Activated T-cell treated with anti-CD3 and anti-CD28 coated beads, Interleukin-2, amount 50 U/mL, for 72 hours (primary cell): ENCODE data around the gene DLG2. TPM values are rescaled to one million over a fixed set of nuclear protein-coding genes. Genes with fewer than 3 reads are reported as not detected.
"Not testable (repeated sequence)": the region's sequence is repeated elsewhere in the genome, so short reads cannot be mapped to it uniquely, and the experiment has no call there.

Experiments used
- ATAC-seq, 2 donors: fragments of 150-1000 bp; cut with Tn5 transposase; replicated peaks in 1 of 2; 2 replicates each; pipeline ENCODE4 v1.10.0; 2021; ENCODE audit warnings: moderate library complexity in 2 of 2, mild to moderate bottlenecking in 1 of 2
- DNase-seq, 2 donors: peaks; one replicate each; pipeline ENCODE4 v3.0.0; 2021 to 2022; ENCODE audit warnings: mixed read lengths in 1 of 2
- H3K27ac Mint-ChIP-seq: one replicate; pipeline ENCODE4 v1.8.0; 2022; ENCODE audit warnings: mild to moderate bottlenecking, moderate library complexity, mixed read lengths
- H3K27me3 Mint-ChIP-seq: one replicate; pipeline ENCODE4 v1.8.0; 2022; ENCODE audit warnings: low read depth, mixed read lengths
- H3K36me3 Mint-ChIP-seq, 2 donors: one replicate each; pipeline ENCODE4 v1.8.0; 2022; ENCODE audit warnings: mixed read lengths in 2 of 2, mild to moderate bottlenecking in 1 of 2; ENCODE audit not compliant: insufficient read depth in 2 of 2
- H3K4me1 Mint-ChIP-seq: one replicate; pipeline ENCODE4 v1.8.0; 2022; ENCODE audit warnings: low read depth, mixed read lengths
- H3K4me3 Mint-ChIP-seq, 2 donors: one replicate each; pipeline ENCODE4 v1.8.0; 2022; ENCODE audit warnings: mild to moderate bottlenecking in 2 of 2, mixed read lengths in 2 of 2, moderate library complexity in 2 of 2
- H3K9me3 Mint-ChIP-seq, 2 donors: one replicate each; pipeline ENCODE4 v1.8.0; 2022; ENCODE audit warnings: mixed read lengths in 2 of 2
- total RNA-seq, 2 donors: library from RNA; stranded (reverse); gene quantifications; one replicate each; pipeline ENCODE4 v1.2.3, GENCODE V29; 2022

The DLG2 gene
- total RNA-seq, 2 donors from 2014 or later: 4.1 to 5.3 TPM

DNA sequence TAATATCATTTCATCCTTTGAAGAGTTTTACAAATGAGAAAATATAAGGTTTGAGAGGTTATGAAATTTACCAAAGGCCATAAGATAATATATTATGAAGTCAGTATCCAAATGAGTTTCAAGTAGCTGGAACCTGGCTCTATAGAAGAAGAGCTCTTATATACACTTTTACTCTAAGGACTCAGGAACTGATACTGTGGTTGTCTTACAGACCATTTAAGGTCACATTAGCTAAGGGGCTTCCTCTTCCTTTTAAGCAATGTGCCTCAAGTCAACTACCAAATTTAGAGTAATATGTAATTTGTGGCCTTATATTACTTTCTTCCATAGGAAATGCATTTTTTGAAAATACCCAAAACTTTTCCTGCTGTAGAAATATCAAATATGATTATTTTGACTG is 369.3 kb downstream of the DLG2 start:
- Mint-ChIP-seq H3K4me3 (no peak overlapping the region), H3K27me3 (no peaks in the 10 kb centered on the region), H3K9me3 (peaks cover 7 to 9% of the 10 kb centered on the region in 2 donors), H3K36me3 (no peaks in the 10 kb centered on the region), H3K4me1 (no peaks in the 10 kb centered on the region), H3K27ac (no peak overlapping the region)
- no peak for ATAC-seq
- no peak for DNase-seq

DNA sequence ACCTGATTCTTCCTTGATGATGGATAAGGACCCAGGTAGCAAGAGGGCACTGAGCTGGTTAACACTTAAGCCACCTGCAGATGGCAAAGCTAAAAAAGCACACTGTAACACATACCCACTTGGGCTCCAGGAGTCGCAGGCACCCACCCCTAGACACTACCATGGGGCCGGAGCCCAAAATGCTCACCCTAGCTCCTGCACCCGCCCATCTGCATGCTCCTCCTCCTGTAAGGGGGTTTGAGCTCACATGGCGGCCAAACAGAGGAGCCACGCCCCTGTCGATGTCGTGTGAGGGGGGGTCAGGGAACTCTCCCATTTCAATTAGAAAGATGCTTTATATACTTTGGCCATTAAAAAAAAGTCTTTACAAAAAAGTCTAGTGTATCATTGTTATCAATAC is 370.7 kb downstream of the DLG2 start:
- Mint-ChIP-seq H3K4me1 (no peaks in the 10 kb centered on the region), H3K27ac (no peak overlapping the region), H3K4me3 (no peak overlapping the region), H3K9me3 (peaks cover 3 to 9% of the 10 kb centered on the region in 2 donors), H3K36me3 (no peaks in the 10 kb centered on the region), H3K27me3 (no peaks in the 10 kb centered on the region)
- no peak for DNase-seq
- ATAC-seq: no peak

DNA sequence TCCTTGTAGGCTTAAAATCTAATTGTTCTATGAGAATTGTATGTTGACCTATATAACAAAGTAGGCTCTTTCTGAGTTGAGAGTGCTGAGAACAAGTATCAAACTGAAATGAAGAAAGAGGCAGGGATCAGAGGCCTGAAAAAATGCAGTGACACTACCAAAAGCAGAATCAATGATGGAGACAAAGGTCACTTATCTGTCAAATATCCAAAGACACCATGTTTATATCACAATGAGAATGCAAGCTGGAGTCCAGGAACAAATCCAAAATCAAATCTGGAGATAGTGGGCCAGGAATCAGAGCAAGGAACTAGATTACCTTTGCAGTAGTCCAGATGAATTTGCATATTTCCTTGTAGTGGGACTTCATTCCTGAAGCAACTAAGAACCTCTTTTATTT is 377.7 kb downstream of the DLG2 start:
- ATAC-seq (no peak), DNase-seq (no peak)
- H3K27me3 Mint-ChIP-seq: no peaks in the 10 kb centered on the region
- H3K4me1 Mint-ChIP-seq: no peaks in the 10 kb centered on the region
- no peaks in the 10 kb centered on the region for H3K36me3 Mint-ChIP-seq
- no peak overlapping the region for H3K4me3 Mint-ChIP-seq
- no peak overlapping the region for H3K27ac Mint-ChIP-seq
- H3K9me3 Mint-ChIP-seq: peaks cover 0 to 1% of the 10 kb centered on the region in 2 donors

DNA sequence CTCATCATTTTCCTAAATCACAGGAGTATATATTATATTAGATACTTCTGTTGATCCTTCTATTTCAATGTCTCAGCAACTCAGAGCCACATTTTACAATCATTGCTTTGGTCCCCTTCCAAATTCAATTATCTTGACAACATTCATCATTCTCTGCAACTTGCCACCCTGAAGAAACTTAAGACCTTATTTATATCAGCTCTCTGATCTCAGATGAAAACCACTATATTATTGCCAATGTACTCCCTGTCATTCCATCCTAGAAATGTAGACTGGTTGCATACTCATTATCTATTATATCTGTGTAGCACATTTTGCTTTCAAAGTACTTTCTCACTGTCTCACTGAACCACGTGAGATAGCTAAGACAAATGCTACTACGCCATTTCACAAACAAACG is 379.3 kb downstream of the DLG2 start:
- H3K27me3 Mint-ChIP-seq: no peaks in the 10 kb centered on the region
- DNase-seq: no peak
- H3K36me3 Mint-ChIP-seq: no peaks in the 10 kb centered on the region
- H3K4me1 Mint-ChIP-seq: no peaks in the 10 kb centered on the region
- H3K4me3 Mint-ChIP-seq: no peak overlapping the region
- no peak overlapping the region for H3K27ac Mint-ChIP-seq
- no peak for ATAC-seq
- H3K9me3 Mint-ChIP-seq: no peaks in the 10 kb centered on the region

DNA sequence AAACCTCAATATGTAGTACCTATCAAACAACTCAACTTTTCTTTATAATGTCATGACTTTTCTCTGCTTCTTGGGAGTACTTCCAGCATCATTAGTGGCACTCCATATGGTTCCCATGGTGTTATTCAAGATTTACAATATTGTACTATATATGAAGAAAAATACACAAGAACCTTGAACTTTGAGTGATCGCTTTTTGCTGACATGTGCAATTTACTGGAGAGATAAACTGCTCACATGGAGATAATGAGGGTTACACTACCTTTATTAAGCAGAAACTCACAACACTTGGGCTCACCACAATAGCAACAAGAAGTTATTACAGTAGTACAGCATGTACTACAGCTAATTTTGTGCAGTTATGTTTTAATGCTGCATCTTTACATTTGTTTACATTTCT is 388.2 kb downstream of the DLG2 start:
- no peaks in the 10 kb centered on the region for H3K27me3 Mint-ChIP-seq
- no peak for DNase-seq
- H3K27ac Mint-ChIP-seq: peak overlapping the region; percentile 54
- ATAC-seq: no peak
- peaks cover 0 to 1% of the 10 kb centered on the region in 2 donors for H3K36me3 Mint-ChIP-seq
- H3K9me3 Mint-ChIP-seq: peaks cover 0 to 6% of the 10 kb centered on the region in 2 donors
- no peaks in the 10 kb centered on the region for H3K4me1 Mint-ChIP-seq
- H3K4me3 Mint-ChIP-seq: no peak overlapping the region

DNA sequence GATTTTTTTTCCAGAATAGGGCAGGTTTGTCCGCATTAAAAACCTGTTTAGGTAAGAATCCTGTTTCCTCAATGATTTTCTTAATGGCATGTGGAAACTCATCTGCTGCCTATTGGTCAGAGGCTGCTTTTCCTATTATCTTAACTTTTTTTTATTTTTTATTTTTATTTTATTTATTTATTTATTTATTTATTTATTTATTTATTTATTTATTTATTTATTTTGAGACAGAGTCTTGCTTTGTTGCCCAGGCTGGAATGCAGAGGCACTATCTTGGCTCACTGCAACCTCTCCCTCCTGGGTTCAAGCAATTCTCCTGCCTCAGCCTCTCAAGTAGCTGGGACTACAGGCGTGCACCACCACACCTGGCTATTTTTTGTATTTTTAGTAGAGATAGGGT is 389.1 kb downstream of the DLG2 start:
- not testable (repeated sequence) for H3K36me3 Mint-ChIP-seq, H3K4me1 Mint-ChIP-seq, H3K27ac Mint-ChIP-seq, DNase-seq, H3K27me3 Mint-ChIP-seq, H3K4me3 Mint-ChIP-seq, ATAC-seq, H3K9me3 Mint-ChIP-seq

DNA sequence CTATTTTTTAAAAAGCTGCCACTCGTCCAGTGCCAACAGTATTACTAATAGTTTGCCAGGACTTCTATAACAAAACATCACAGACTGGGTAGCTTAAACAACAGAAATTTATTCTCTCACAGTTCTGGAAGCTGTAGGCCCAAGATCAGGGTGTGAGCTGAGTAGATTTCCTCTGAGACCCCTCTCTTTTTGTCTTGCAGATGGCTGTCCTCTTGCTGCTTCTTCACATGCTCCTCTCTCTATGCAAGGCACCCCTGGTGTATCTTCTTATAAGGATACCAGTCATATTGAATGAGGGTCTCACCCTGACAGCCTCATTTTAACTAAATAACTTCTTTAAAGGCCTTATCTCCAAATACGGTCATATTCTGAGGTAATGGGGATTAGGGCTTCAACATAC is 390.9 kb downstream of the DLG2 start:
- no peak overlapping the region for H3K4me3 Mint-ChIP-seq
- no peaks in the 10 kb centered on the region for H3K27me3 Mint-ChIP-seq
- H3K36me3 Mint-ChIP-seq: peaks cover 0 to 1% of the 10 kb centered on the region in 2 donors
- DNase-seq (no peak), ATAC-seq (no peak)
- no peak overlapping the region for H3K27ac Mint-ChIP-seq
- peaks cover 0 to 11% of the 10 kb centered on the region in 2 donors for H3K9me3 Mint-ChIP-seq
- no peaks in the 10 kb centered on the region for H3K4me1 Mint-ChIP-seq

DNA sequence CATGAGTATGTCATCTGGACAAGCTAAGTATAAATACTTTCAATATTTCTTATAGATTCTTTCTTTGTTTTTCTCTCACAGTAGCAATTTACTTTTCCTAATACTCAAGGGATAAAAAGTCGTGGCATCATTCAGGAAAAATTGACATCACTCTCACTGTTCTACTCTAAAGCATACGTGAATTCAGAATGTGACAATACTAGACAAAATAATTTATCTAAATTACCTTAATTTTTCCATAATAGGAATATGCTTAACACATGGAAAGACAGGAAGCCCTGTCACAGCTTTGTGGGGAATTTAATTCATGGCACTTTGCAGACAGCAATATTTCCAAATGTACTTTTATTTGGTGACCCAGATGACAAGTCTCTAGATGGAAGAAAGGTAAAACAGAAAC is 394.6 kb downstream of the DLG2 start:
- ATAC-seq (no peak), DNase-seq (no peak)
- H3K27ac Mint-ChIP-seq: no peak overlapping the region
- no peaks in the 10 kb centered on the region for H3K27me3 Mint-ChIP-seq
- no peak overlapping the region for H3K4me3 Mint-ChIP-seq
- H3K36me3 Mint-ChIP-seq: no peaks in the 10 kb centered on the region
- H3K4me1 Mint-ChIP-seq: no peaks in the 10 kb centered on the region
- peaks cover 0 to 6% of the 10 kb centered on the region in 2 donors for H3K9me3 Mint-ChIP-seq

DNA sequence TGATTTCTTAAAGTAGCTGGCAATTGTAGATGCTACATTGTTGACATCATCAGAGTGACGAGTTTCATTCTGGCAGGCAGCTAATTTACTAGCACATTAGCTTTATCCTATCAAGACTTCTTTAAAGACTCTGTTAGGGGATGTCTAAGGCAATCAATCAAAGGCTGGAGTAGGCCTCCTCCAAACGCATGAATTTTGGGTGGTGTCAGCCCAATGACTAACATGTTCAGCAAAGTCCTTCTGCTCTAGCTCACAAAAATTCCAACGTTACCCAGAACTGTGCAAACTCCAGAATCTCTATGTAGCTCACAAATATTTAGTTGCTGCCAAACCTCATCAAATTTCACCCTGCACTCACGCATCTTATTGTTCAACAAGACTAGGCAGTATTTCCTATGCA is 395.6 kb downstream of the DLG2 start:
- ATAC-seq: no peak
- Mint-ChIP-seq H3K9me3 (peaks cover 0 to 6% of the 10 kb centered on the region in 2 donors), H3K27ac (no peak overlapping the region), H3K36me3 (no peaks in the 10 kb centered on the region), H3K4me3 (no peak overlapping the region), H3K4me1 (no peaks in the 10 kb centered on the region), H3K27me3 (no peaks in the 10 kb centered on the region)
- DNase-seq: no peak

DNA sequence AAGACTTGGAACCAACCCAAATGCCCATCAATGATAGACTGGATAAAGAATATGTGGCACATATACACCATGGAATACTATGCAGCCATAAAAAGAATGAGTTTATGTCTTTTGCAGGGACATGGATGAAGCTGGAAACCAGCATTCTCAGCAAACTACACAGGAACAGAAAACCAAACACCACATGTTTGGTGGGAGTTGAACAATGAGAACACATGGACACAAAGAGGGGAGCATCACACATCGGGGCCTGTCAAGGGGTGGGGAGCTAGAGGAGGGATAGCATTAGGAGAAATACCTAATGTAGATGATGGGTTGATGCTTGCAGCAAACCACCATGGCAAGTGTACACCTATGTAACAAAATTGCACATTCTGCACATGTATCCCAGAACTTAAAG is 397.4 kb downstream of the DLG2 start:
- not testable (repeated sequence) for ATAC-seq, H3K27ac Mint-ChIP-seq, DNase-seq, H3K27me3 Mint-ChIP-seq, H3K4me3 Mint-ChIP-seq, H3K36me3 Mint-ChIP-seq, H3K9me3 Mint-ChIP-seq, H3K4me1 Mint-ChIP-seq

DNA sequence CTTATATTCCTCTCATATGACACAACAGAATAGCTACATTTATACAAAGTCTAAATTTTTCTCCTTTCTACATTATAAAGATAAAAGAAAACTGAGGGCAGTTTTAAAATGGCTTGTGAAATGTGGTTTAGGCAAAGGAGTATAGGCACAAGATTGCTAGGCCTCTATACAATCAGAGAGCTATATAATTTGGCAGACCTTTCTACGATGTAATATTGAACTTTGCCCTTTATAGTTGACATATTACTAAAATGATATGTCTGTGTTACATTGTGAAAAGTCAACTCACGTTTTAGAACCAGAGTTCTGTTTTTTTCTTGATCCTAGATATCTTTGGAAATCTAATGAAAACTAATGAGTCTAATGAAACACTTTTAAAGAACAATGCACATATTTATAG is 430.2 kb downstream of the DLG2 start:
- Mint-ChIP-seq H3K27me3 (no peaks in the 10 kb centered on the region), H3K4me3 (no peak overlapping the region), H3K4me1 (no peaks in the 10 kb centered on the region), H3K27ac (no peak overlapping the region), H3K9me3 (peaks cover 5 to 23% of the 10 kb centered on the region in 2 donors), H3K36me3 (no peaks in the 10 kb centered on the region)
- no peak for ATAC-seq
- no peak for DNase-seq

DNA sequence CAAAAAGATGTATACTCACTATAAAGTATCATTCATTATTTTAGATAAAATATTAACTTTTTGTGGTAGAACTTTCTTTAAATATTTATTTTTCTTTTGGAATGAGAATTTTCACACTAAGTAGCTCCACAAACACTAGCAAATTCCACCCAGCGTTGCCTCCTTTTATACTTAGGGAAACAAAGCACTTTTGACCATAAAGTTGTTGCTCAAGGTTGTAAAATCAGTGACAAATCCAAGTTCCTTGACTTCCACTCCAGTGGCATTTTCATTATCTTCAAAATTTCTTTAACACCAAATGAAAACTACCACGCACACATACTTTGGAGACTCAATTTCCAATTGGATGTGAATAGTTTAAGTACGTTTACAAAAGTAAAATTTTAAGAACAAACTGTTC is 431.2 kb downstream of the DLG2 start:
- no peak for ATAC-seq
- no peak for DNase-seq
- no peaks in the 10 kb centered on the region for H3K27me3 Mint-ChIP-seq
- no peaks in the 10 kb centered on the region for H3K36me3 Mint-ChIP-seq
- H3K27ac Mint-ChIP-seq: no peak overlapping the region
- peaks cover 5 to 18% of the 10 kb centered on the region in 2 donors for H3K9me3 Mint-ChIP-seq
- H3K4me1 Mint-ChIP-seq: no peaks in the 10 kb centered on the region
- H3K4me3 Mint-ChIP-seq: no peak overlapping the region

DNA sequence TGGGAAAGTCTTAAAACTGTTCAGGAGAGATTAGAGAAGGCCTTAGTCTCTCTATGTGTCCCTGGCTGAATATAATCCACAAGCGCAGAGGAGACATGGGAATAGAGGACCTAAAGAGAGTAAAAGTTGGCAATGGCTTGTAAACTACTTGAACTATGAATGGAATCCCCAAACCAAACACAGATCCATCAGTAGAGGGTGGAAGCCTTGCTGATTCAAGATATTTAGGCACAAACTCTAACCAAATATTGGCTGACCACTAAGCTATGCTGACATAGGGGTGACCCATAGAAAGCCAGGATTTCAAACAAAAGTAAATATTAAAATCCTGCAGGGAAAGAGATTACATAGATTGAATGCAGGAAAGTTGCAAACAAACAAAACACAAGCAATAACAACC is 439.2 kb downstream of the DLG2 start:
- H3K36me3 Mint-ChIP-seq: peaks cover 0 to 3% of the 10 kb centered on the region in 2 donors
- H3K27ac Mint-ChIP-seq: no peak overlapping the region
- no peaks in the 10 kb centered on the region for H3K4me1 Mint-ChIP-seq
- peaks cover 6 to 10% of the 10 kb centered on the region in 2 donors for H3K9me3 Mint-ChIP-seq
- H3K4me3 Mint-ChIP-seq: no peak overlapping the region
- no peaks in the 10 kb centered on the region for H3K27me3 Mint-ChIP-seq
- no peak for ATAC-seq
- DNase-seq: no peak

DNA sequence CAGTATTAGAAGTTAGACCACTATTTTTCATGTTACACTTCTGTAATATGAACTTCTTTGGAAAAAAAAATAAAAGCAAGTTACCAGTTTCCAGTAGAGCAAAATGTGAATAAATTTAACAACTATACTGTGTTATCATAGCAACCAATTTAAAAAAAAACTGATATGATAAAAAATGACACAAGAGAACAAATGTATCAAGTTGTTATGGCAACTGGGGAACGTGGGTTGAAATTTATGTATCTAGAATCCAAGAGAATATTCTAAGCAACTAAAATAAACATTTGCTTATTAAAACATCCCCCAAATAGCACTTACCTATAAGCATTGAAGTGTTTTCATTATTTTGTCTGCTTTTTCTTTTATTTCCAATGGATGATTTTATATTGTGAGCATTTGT is 442.4 kb downstream of the DLG2 start:
- ATAC-seq (no peak), DNase-seq (no peak)
- no peaks in the 10 kb centered on the region for H3K4me1 Mint-ChIP-seq
- H3K27me3 Mint-ChIP-seq: no peaks in the 10 kb centered on the region
- H3K27ac Mint-ChIP-seq: no peak overlapping the region
- peaks cover 5 to 7% of the 10 kb centered on the region in 2 donors for H3K9me3 Mint-ChIP-seq
- H3K4me3 Mint-ChIP-seq: no peak overlapping the region
- H3K36me3 Mint-ChIP-seq: peaks cover 0 to 3% of the 10 kb centered on the region in 2 donors
